ENCODE measurements around the gene FAM200C.
A peak's percentile ranks its signal among the peaks of the same experiment; 100 is the strongest.
"Not testable (repeated sequence)": the region's sequence is repeated elsewhere in the genome, so short reads cannot be mapped to it uniquely, and the experiment has no call there.

Gene FAM200C

GRCh38 chr5:160399402-160400353, at the start of gene FAM200C:
TSS of gene FAM200C (minus strand) at chr5:160400054. CDS start at chr5:160395490, 4,564 bp downstream.
- DNase-seq (ENCODE audit: low read depth) = peak; percentile 37

GRCh38 chr5:160449458-160449857, 49.6 kb upstream of the FAM200C start:
- no peak for DNase-seq (ENCODE audit: low read depth)

GRCh38 chr5:160448886-160449285, 49.0 kb upstream of the FAM200C start:
- DNase-seq (ENCODE audit: low read depth) = no peak

GRCh38 chr5:160445751-160446150, 45.9 kb upstream of the FAM200C start:
- no peak for DNase-seq (ENCODE audit: low read depth)

- no peak for DNase-seq (ENCODE audit: low read depth)
Observed at GRCh38 chr5:160445132-160445531, 45.3 kb upstream of the FAM200C start.

- no peak for DNase-seq (ENCODE audit: low read depth)
Observed at GRCh38 chr5:160444407-160444806, 44.6 kb upstream of the FAM200C start.

GRCh38 chr5:160442824-160443431, 43.1 kb upstream of the FAM200C start:
- DNase-seq (ENCODE audit: low read depth) = no peak

GRCh38 chr5:160441311-160441781, 41.5 kb upstream of the FAM200C start:
- DNase-seq (ENCODE audit: low read depth) = no peak

GRCh38 chr5:160439205-160439600, 39.3 kb upstream of the FAM200C start:
- DNase-seq (ENCODE audit: low read depth) = peak; percentile 89

- DNase-seq (ENCODE audit: low read depth) = peak; percentile 26
Observed at GRCh38 chr5:160438316-160439204, 38.7 kb upstream of the FAM200C start.

- DNase-seq (ENCODE audit: low read depth) = no peak
Observed at GRCh38 chr5:160437271-160437670, 37.4 kb upstream of the FAM200C start.

GRCh38 chr5:160436661-160437060, 36.8 kb upstream of the FAM200C start:
- not testable (repeated sequence) for DNase-seq (ENCODE audit: low read depth)

- no peak for DNase-seq (ENCODE audit: low read depth)
Observed at GRCh38 chr5:160436017-160436416, 36.2 kb upstream of the FAM200C start.

GRCh38 chr5:160435532-160435931, 35.7 kb upstream of the FAM200C start:
- DNase-seq (ENCODE audit: low read depth) = no peak

- no peak for DNase-seq (ENCODE audit: low read depth)
Observed at GRCh38 chr5:160434022-160434531, 34.2 kb upstream of the FAM200C start.

- no peak for DNase-seq (ENCODE audit: low read depth)
Observed at GRCh38 chr5:160432787-160433186, 32.9 kb upstream of the FAM200C start.

GRCh38 chr5:160432196-160432595, 32.3 kb upstream of the FAM200C start:
- no peak for DNase-seq (ENCODE audit: low read depth)

- DNase-seq (ENCODE audit: low read depth) = no peak
Observed at GRCh38 chr5:160427607-160428006, 27.8 kb upstream of the FAM200C start.

GRCh38 chr5:160423099-160423498, 23.2 kb upstream of the FAM200C start:
- DNase-seq (ENCODE audit: low read depth) = no peak

GRCh38 chr5:160421625-160422258, 21.9 kb upstream of the FAM200C start, which contains the start of gene PTTG1:
TSS of gene PTTG1 (plus strand) at chr5:160421855. CDS start at chr5:160422313, 458 bp downstream.
- DNase-seq (ENCODE audit: low read depth) = peak; percentile 78

GRCh38 chr5:160420331-160420610, 20.4 kb upstream of the FAM200C start:
- DNase-seq (ENCODE audit: low read depth) = no peak
